ENCODE data around the gene CNKSR2.

Gene CNKSR2

DNA sequence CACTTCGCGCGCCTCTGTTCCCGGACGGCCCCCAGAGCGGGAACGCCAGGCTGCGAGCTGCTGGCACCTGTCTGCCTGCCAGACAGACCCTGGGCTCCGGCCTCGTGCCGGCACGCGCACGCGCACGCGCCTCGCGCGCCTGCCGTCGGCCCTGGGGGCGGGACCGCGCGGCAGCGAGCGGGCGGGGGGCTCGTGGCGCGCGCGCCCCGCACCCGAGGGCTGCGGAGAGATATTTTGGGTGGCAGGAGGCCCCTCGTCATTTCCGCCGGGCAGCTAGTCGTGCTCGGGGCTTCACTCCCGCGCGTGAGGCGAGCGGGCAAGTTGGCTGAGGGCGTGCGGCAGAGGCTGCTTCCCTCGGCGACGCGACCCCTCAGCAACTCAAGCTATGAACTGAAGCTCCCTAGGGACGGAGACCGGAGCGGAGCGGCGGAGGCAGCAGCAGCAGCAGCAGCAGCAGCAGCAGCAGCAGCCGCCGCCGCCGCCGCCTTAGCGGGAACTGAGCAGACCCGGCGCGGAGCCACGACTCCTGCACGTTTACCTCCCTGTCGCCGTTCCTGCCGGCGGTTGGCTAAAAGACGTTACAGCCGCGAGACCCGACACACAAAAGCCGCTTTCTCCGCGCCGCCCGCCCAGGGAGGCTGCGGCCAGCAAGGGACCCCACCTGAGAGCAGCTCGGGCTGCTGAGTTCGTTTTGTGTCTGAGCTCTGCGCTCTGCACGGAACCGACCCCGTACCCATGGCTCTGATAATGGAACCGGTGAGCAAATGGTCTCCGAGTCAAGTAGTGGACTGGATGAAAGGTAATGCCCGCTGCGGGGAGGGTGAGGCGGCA, at the start of gene CNKSR2:
CNKSR2 (plus strand) TSS at position 256 of the 831 bp plus-strand sequence; CDS start at position 736, 480 bp downstream.
- DNase-seq, result peak; percentile 83

DNA sequence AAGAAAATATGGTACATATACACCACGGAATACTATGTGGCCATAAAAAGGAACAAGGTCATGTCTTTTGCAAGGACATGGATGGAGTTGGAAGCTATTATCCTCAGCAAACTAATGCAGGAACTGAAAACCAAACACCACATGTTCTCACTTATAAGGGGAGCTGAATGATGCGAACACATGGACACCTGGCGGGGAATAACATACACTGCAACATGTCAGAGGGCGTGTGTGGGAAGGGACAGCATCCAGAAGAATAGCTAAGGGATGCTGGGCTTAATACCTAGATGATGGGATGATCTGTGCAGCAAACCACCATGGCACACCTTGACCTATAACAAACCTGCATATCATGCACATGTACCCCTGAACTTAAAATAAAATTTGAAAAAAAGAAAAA, 19.5 kb upstream of the CNKSR2 start:
- DNase-seq, result no peak

DNA sequence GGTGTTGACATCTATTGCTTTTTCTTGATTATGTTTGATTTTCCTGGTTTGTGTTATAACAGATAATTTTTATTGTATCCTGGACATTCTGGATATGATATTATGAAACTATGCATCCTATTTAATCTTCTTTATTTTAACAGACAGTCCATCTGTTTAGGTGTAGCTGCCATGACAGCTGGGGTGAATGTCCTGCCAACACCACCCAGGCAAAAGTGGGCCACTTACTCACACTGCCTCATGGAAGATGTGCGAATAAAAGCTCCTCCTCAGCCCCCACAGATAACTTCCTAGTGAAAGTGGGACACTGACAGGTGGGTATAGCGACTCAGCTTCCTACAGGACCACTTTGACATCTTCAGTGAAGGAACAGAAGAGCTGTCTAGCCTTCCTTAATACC, 18.4 kb upstream of the CNKSR2 start:
- no peak for DNase-seq

DNA sequence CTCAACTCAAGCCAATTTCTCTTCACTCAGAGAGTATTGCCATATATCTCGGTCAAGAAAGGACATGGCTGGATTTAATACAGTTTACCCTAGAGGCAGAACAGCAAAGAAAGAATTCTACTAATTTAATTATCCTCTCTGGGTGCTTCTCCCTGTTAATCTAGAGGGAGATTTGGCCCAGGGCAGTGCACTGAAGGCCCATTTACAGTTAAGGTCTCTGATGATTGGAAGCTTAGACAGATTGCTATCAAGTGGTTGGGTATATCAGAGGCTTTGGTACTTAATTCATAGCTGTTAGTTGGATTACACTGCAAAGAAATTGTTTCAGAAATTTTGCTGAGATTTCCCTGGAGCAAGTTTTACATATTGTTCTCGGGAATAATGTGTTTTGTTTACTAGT, 4.6 kb upstream of the CNKSR2 start:
- no peak for DNase-seq

DNA sequence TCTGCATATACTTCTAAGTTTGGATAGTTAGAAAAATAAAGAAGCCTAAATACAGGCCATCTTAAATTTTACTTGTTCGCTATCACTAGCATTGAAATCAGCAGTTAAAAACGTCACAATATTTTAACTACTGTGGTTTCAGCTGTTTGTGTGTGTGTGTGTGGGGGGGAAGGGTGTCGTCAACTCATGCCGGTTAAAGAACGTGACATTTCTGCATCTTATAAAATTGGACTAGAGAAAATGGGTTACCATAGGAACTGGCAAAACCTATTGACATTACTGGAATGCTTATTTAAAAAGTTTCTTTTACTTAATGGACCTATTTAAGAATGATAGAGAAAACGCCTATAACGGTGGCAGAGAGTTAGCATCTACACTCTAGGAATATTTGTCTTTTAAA, 1.2 kb upstream of the CNKSR2 start:
- no peak for DNase-seq

DNA sequence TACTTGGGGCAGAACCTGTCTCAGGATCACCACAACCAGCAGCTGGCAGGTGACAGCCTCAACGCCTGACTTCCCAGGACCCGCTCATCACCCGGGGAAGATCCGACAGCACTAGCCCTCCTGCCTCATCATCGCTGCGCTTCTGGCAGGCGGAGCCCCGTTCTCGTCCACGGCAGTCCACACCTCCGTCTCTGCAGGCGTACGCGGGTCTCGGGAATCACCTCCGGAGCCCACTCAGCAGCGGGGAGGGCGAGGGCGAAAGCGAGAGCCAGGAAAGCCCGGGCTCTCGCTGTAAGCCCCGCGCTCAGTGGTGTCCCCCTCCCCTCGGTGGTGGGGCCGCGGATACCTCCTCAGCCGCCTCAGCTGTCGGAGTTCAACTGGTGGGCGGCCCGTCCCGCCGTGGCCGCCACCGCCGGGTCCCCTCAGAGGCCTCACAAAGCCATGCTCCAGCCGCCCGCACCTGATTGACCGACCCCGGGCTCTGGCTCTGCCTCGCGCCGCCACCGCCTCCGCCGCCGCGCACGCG, 518 bp upstream of the CNKSR2 start:
- no peak for DNase-seq

DNA sequence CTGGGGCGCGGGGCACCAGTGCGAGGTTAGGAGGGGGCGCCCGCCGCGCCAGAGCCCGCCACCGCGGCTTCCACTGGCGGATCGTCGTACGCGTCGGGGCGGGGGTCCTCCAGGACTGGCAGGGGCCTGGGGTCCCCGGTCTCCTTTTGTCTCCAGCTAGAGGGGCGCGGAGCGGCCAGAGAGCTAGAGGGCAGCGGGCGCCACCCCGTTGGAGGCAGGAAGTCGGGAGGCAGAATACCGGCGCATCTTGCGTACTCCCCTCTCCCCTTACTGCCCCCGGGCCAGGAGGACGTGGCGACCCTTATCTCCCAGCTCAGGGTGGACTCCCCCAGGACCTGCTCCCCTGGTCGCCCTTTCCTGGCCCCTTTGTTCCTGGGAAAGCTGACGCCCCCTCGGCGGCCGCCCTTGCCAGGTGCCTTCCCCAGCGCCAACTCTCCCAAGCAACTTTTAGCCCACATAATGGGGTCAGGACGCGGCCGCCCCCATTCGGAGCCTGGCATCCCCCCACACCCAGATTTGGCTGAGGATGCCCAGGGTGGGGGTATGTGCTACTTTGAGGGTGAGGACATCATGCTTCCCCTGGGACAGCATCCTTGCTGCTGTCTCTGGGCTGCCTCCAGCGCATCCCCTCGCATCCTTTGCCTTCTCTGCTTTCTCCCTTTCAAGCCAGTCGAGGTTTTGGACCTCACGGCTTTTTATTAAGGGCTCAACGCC, 933 bp downstream of the CNKSR2 start:
- peak; percentile 61 for DNase-seq

DNA sequence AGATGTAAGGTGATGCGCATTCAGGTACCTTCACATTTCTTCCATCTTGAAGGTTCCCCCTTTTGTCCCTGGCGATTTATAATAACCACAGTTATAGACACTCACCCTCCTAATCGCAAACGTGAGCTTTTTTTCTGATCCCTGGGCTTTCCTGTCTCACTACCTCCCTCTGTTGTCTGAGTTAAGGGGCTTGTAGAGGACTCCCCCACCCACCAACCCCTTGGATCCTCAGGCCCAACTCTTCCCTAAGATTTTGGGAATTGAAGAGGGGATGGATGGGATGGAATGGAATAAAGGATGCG, 1.4 kb downstream of the CNKSR2 start:
- no peak for DNase-seq

DNA sequence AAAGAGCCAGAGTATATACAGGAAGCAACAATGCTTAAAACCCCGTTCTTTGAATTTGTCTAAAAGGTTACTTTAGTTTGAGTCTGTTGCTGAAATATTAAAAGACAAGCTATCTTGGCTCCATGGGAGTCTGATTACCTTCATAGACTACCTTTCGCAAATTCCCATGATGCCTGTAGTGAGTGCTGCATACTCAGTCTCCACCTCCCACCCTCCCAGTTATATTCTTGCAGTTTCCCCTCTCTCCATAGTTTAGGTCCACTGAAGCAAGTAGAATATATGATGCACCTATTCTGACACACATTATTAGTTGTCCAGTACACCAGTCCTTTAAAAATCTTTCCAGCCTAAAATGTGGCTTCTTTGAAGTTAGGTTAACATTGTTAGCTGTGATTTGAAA, 2.4 kb downstream of the CNKSR2 start:
- no peak for DNase-seq

DNA sequence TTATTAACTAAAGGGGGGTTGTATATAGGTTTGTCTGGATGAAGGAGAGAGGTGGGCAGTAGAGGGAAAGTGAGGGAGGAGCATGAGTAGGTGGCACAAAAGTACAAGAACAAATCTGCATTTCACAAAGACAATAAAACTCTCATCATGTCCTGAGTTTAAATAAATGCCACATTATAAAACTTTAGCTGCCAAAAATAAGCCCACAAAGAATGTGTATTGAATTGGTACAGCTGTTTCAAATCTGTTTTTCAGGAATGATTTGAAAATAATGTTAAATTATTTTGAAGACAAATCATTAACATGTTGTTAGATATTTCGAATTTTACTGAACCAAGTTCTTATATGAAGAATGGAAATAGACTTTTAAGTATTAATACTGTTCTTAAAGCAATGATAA, 5.8 kb downstream of the CNKSR2 start:
- no peak for DNase-seq

DNA sequence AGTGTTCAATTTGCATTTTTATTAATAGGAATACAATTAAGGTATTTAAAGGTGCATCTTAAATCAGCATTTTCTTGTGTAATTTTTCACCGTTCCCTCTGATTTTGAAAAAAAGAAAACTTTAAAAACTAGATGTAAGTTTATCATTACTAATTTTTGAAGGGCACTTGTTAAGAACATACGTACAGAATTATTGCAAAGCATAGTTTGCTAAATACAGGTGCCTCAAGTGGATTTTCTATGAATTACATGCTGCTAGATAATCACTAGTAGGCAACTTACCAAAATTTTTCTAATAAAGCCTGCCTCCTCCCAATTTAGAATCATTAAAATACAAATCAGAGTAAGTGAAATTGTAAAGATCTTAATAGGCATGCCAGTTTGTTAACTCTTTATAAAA, 8.5 kb downstream of the CNKSR2 start:
- no peak for DNase-seq

DNA sequence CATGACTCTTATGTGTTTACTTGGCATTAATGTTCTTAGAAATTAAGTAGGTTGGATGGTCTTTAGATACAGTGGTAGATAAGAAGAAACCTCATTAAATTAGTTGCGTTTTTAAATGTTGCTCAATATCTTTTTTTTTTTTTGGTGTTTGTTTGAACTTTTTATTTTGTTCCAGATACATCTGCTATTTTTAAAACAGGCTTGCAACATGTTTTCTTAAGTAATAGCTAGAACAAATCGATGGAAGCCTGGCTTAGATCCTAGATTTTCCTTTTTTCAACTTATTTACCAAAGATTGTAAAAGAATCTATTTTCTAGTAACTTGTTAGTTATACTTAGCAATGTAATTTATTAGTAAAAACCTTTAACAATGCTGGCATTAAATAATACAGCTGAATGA, 9.3 kb downstream of the CNKSR2 start:
- DNase-seq, result no peak

DNA sequence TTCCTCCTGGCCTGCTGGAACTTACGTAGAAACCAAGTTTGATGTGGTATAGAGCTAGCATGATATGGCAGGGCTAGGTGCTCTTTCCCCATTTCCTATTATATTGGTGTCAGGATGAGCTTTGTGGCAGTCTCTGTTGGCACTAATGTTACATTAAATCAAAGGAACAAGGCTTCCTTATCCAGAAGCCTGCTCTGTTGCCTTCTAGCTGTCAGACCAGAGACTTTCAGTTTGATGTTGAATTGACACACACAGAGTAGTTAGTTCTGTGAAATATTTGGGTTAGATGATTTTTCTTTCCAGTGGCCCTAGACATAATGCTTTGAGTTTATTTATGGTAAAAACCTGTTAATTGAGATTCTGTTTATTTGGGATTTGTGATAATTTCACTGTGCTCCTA, 10.0 kb downstream of the CNKSR2 start:
- no peak for DNase-seq

DNA sequence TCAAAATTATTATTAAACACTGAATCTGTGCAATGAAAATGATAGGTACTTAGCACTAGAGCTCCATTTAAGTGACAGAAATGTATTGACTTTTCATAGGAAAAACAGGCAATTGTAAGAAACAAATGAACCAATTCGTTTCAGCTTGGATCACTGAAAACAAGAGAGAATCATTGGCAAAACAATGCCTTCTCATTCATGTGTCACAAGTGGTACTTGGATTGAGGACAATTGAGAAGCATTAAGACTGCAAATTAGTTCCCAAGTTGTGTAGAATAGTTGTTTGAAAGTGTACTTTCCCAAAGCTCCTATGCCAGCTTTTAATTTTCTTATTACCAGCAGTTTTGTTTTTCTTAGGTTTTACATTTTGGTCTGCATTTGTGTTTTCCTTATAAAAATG, 20.6 kb downstream of the CNKSR2 start:
- DNase-seq, result no peak

DNA sequence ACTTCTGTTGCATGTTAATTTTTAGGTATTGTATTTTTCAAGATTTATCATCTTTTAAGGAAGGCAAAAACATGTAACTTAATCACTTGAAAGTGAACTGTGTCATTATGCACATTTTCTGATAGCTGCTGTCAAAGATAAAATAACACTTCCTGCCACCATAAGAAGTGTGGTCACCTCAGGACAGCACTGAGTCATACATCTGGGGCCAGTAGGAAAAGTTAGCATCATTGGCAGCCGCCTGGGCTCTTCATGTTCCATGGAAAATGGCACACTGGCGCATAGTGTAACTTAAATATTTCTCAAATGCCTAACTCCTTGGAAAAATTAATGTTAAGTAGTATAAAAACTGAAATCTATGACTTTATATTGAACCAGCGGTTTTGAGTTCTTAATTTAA, 24.2 kb downstream of the CNKSR2 start:
- DNase-seq, result no peak

DNA sequence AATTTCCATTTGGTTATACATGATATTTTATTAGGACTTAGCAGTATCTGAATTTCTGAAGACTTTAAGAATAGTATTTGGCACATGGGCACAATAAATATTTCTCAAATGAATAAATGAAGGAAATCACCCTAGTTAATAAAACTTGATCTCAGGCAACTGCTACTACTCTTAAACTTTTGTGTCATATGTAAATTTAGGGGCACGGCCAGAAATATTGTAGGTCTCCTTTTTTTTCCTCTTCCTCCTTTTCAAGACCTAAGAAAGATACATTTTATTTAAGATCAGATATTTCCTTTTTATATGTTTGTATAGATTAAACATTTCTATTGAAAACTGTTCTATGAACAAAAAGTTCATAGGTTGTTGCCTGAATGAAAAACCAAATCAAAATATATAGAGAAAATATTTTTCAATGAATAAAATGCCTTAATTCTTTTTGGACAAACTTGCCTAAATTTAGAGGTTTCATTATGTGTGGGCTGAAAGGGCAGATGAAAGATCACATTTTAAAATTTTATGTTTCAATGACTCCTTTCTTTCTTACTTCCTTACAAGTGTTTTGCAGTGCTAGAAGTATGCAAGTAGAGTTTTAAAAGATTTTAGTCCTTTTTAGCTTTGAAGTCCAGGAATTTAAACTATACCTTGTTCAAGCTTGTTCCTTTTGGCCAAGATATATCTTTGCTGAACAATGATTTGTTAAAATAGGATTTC, 26.3 kb downstream of the CNKSR2 start:
- DNase-seq, result no peak

DNA sequence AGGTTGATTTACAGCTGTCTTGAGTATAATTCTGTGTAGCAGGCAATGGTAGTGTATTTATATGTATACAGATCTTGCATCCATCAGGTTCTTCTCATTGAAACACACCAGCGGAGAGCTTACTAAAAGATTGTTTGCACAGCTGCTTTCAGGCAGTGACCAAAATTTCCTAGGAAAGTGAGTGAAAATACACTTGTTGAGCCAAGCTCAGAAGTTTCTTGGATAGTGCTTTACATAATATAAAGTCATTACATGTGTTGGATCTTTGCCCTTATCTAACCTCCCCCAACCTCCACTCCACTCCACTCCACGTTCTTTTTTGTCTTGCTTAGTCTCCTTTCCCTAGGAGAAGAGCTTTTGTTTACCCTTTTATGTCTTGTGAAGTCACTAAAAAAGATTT, 34.1 kb downstream of the CNKSR2 start:
- no peak for DNase-seq

DNA sequence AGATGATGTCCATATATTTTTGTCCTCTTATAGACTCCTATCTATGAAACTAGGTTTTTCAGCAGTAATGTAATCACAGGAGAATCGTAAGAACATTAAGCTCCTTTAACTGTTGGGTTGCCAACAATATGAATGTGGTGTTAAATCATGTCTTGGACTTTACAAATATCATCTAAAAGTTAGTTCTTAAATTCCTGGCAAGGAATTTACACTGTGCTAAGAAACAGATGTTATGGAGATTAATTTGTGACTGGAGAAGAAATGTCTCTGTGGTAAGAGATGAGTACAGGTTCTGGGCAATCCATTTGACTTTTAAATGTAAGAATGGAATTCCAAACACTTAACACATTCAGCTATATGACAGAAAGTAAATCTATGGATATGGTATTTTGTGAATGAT, 34.6 kb downstream of the CNKSR2 start:
- no peak for DNase-seq

DNA sequence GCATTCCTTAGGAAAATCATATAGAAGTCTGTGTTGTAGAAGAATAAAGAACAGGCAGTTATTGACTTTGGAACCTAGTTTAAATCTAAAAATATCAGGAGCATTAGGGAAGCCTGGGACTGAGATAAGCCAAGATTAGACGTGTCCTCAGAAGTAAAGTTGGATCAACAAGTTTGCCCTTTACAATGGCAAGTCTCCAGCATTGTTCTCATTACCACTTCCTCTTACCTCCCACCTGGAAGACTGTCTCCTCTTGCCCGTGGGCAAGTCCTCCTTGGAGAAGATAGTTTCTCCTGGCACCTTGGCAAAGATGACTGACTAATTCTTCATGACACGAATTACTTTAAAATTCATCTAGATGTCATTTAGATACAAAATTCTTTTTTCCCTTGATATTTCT, 37.8 kb downstream of the CNKSR2 start:
- DNase-seq, result no peak

DNA sequence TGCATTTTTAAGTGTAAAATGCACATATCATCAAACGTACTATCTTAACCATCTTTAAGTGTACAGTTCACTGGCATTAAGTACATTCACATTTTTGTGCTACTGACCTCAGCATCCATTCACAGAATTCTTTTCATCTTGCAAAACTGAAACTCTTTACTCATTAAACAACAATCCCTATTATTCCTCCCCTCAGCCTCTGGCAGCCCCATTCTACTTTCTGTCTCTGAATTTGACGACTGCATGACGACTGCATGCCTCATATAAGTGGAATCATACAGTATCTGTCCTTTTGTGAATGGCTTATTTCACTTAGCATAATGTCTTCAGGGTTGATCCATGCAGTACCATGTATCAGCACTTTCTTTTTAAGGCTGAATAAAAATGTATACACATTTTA, 38.7 kb downstream of the CNKSR2 start:
- no peak for DNase-seq

DNA sequence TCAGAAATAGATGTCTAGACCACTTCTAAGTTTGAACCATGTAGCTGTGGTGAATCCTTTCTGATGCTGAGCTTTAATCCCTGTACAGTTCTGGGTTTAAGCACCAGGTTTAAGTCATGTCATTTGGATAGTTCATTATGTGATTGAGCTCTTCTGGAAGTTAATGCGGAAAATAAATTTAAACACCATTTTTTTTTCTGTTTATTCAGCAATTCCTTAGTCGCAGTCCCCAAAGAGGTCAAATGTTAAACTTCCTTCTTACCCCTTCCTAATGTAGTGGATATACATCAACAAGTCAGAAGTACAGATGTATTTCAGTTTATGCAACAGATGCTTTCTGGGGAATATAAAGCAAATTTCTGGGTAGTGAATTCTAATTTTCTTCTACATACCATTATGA, 52.9 kb downstream of the CNKSR2 start:
- DNase-seq, result no peak

DNA sequence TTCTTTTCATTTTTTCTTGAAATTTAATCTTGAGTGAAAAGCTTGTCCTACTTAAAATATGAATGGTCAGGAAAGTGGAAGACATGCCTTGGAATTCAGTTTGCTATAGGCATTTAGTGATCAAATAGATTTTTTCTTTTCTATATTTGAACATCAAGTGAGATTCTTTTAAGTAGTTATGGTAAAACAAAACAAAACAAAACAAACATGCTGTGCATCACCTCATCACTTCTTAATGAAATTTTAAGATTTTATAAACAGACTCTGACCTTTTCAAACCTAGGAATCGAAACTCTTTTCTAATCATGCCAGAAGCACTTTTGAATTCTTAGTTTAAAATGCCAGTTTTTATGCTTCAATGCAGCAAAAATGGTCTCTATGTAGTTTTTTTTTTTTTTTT, 62.8 kb downstream of the CNKSR2 start:
- no peak for DNase-seq

DNA sequence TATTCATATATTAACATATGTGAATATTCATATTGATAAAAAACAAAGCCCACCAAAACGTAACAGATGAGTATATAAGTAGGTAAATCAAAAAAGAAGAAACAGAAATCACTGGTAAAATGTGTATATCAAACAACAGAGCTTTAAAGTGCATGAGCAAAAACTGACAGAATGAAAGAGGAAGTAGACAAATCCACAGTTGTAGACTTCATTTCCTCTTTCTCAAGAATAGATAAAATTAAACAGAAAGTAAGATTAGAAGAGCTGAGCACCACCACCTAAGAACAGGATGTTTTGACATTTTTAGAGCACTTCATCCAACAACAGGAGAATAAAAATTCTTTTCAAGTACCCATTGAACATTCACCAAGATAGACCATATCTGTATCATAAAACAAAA, 64.6 kb downstream of the CNKSR2 start:
- DNase-seq, result no peak

DNA sequence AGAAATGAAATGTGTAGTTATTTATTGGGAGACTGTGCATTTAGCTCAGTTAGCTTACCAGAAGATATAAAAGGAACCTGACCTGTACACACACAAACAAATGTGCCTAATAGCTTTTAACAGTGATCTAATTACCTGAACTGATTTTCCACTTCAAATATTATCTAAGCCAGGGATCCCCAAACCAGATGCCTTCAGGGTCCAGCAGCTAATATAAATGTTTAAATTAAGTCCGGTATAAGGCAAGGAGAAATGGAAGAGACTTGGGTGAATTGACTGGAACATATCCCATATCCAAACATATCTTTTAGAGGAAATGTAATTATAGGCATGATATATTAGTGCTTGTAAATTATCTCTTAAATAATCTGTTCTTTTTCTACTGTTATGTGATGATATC, 66.7 kb downstream of the CNKSR2 start:
- DNase-seq, result no peak

Measured in activated CD8-positive, alpha-beta memory T cell treated with anti-CD3 and anti-CD28 coated beads for 24 hours (primary cell).